ENCODE data around the gene CNPY2. TPM values are rescaled to one million over a fixed set of nuclear protein-coding genes. Genes with fewer than 3 reads are reported as not detected.

Gene CNPY2
- total and polyA plus RNA-seq, 2 donors (not counting 3 experiments of a cell fraction or from before 2014, with no cell fraction given) = 183 to 256 TPM

- H3K4me1 ChIP-seq (ENCODE audit: control insufficient read depth, extremely low read depth, insufficient read depth, low read length) = peaks cover 14% of the 10 kb centered on the region
- peaks cover 2 to 9% of the 10 kb centered on the region in 2 experiments for H3K36me3 ChIP-seq (ENCODE audit: control insufficient read depth in 2 of 2, extremely low read depth in 1 of 2, insufficient read depth in 2 of 2, low read length in 2 of 2)
- no TSS peak for BruUV-seq (replicated peaks)
- dilution Hi-C loops (cut with MboI; ENCODE audit: extremely low pct_ligation_motif_present, low sequenced_read_pairs) = no loop called here
- H3K9ac ChIP-seq (replicated peaks; ENCODE audit: extremely low read depth, insufficient read depth, low read length) = no peak overlapping the region
- H2AFZ ChIP-seq (ENCODE audit: low read depth, low read length) = no peak overlapping the region
- ChIA-PET CTCF (interaction anchor here (1.4 to 1.7 kb wide), 2 partner anchors 15 to 170 kb away, joined by 4 read pairs; no protein-coding TSS in a partner anchor), POLR2A (no interaction called here)
- TF ChIP-seq FOS (IDR thresholded peaks at IDR 0.05; ENCODE audit: borderline replicate concordance, insufficient read depth, low read length) (no peak), CTCF (IDR thresholded peaks at IDR 0.05; ENCODE audit: extremely low read depth in 1 of 2, insufficient read depth in 1 of 2, low read depth in 1 of 2, low read length in 2 of 2) (no peak), GATA2 (IDR thresholded peaks at IDR 0.05; ENCODE audit: insufficient read depth, insufficient read length, low read depth, low read length) (no peak), JUN (IDR thresholded peaks at IDR 0.05; ENCODE audit: borderline replicate concordance, insufficient read depth, insufficient read length, low read depth) (no peak), POLR2A (IDR thresholded peaks at IDR 0.05; ENCODE audit: low read depth, low read length) (no peak), POLR2AphosphoS5 (IDR thresholded peaks at IDR 0.05; ENCODE audit: insufficient read depth, low read depth, low read length) (no peak), EZH2 (IDR thresholded peaks at IDR 0.05; ENCODE audit: borderline replicate concordance, low read depth, low read length, severe bottlenecking) (no peak), MAX (IDR thresholded peaks at IDR 0.05; ENCODE audit: insufficient read depth, insufficient read length) (no peak), MYC (IDR thresholded peaks at IDR 0.05; ENCODE audit: low read depth, low read length) (no peak)
- no peaks in the 10 kb centered on the region for H3K9me1 ChIP-seq (replicated peaks; ENCODE audit: control insufficient read depth, extremely low read depth, insufficient read depth, low read length)
- H3K27ac ChIP-seq (ENCODE audit: insufficient read depth, low read depth, low read length) = no peak overlapping the region
- H3K79me2 ChIP-seq (ENCODE audit: control insufficient read depth, insufficient read depth, low read length) = peaks cover 86% of the 10 kb centered on the region
- H3K9me3 ChIP-seq (replicated peaks; ENCODE audit: control insufficient read depth, insufficient read depth, low read length) = no peaks in the 10 kb centered on the region
- H4K20me1 ChIP-seq (replicated peaks; ENCODE audit: control insufficient read depth, extremely low read depth, insufficient read depth, low read length) = peaks cover 6% of the 10 kb centered on the region
- H3K4me2 ChIP-seq (ENCODE audit: insufficient read depth, low read length) = no peak overlapping the region
- no peak for DNase-seq (ENCODE audit: low read depth, low spot score)
- no peak overlapping the region for H3K4me3 ChIP-seq (replicated peaks in 1 of 3; ENCODE audit: insufficient read depth in 1 of 3, low read depth in 1 of 3, low read length in 3 of 3)
- intact Hi-C loops (cut with micrococcal nuclease) = no loop called here
- H3K27me3 ChIP-seq (ENCODE audit: control insufficient read depth in 2 of 2, insufficient read depth in 2 of 2, low read length in 2 of 2) = no peaks in the 10 kb centered on the region
- FAIRE-seq = no peak
Measured at GRCh38 chr12:56293795-56294194, 22.0 kb downstream of the CNPY2 start.
